Mesenchymal stem cell (in vitro differentiated cells and primary cell): ENCODE measurements around the gene TRMT10C.

Source experiments
- DNase-seq: peaks from one replicate; pipeline ENCODE4 v3.0.0-alpha.2; 2013
- H2AFZ ChIP-seq: one replicate; pipeline ENCODE4 v1.6.1; 2013; ENCODE audit warnings: low read depth, mild to moderate bottlenecking, control low read depth, inconsistent platforms, low read length, moderate library complexity
- H2AK5ac ChIP-seq: 2 replicates; pipeline ENCODE4 v1.6.1; 2013; ENCODE audit warnings: low read length, moderate library complexity, mild to moderate bottlenecking, inconsistent platforms; ENCODE audit not compliant: severe bottlenecking
- H2BK120ac ChIP-seq: one replicate; pipeline ENCODE4 v1.6.1; 2013; ENCODE audit warnings: low read depth, mild to moderate bottlenecking, inconsistent platforms, low read length, moderate library complexity
- H2BK12ac ChIP-seq, 2 experiments: one replicate each; pipeline ENCODE4 v1.6.1; 2013; ENCODE audit warnings: inconsistent platforms in 2 of 2, low read length in 2 of 2, mild to moderate bottlenecking in 2 of 2, moderate library complexity in 2 of 2, control low read depth in 1 of 2
- H2BK15ac ChIP-seq: one replicate; pipeline ENCODE4 v1.6.1; 2013; ENCODE audit warnings: mild to moderate bottlenecking, low read depth, inconsistent platforms; ENCODE audit not compliant: poor library complexity, severe bottlenecking
- H2BK5ac ChIP-seq: 2 replicates; pipeline ENCODE4 v1.6.1; 2013; ENCODE audit warnings: low read depth, mild to moderate bottlenecking, low read length, control low read depth, inconsistent platforms; ENCODE audit not compliant: poor library complexity, severe bottlenecking
- H3K14ac ChIP-seq, 2 experiments: one replicate each; pipeline ENCODE4 v1.6.1; 2013; ENCODE audit warnings: inconsistent platforms in 2 of 2, low read length in 2 of 2, control low read depth in 1 of 2, mild to moderate bottlenecking in 1 of 2, moderate library complexity in 1 of 2
- H3K18ac ChIP-seq, 2 experiments: one replicate each; pipeline ENCODE4 v1.6.1; 2013; ENCODE audit warnings: inconsistent platforms in 2 of 2, low read length in 2 of 2, control low read depth in 1 of 2, low read depth in 1 of 2, mild to moderate bottlenecking in 1 of 2
- H3K23ac ChIP-seq, 2 experiments: one replicate each; pipeline ENCODE4 v1.6.1; 2013; ENCODE audit warnings: inconsistent platforms in 2 of 2, low read length in 2 of 2, mild to moderate bottlenecking in 2 of 2, moderate library complexity in 2 of 2, control low read depth in 1 of 2
- H3K27ac ChIP-seq: 2 replicates; pipeline ENCODE4 v1.5.1; 2013; ENCODE audit warnings: mild to moderate bottlenecking, moderate library complexity, low read length, control low read depth, inconsistent platforms; ENCODE audit not compliant: poor library complexity, severe bottlenecking
- H3K27me3 ChIP-seq, 2 experiments: 2 replicates each; pipeline versions ENCODE4 v1.6.1 to v1.7.0; 2013; ENCODE audit warnings: low read length in 2 of 2, mild to moderate bottlenecking in 2 of 2, moderate library complexity in 2 of 2, control low read depth in 1 of 2, inconsistent platforms in 1 of 2; ENCODE audit not compliant: control insufficient read depth in 1 of 2, insufficient read depth in 1 of 2
- H3K36me3 ChIP-seq, 2 experiments: 2 replicates each; pipeline versions ENCODE4 v1.6.1 to v1.7.0; 2013; ENCODE audit warnings: low read length in 2 of 2, control low read depth in 1 of 2, inconsistent platforms in 1 of 2, low read depth in 1 of 2, mild to moderate bottlenecking in 1 of 2; ENCODE audit not compliant: insufficient read depth in 2 of 2, control insufficient read depth in 1 of 2
- H3K4ac ChIP-seq, 2 experiments: one replicate each; pipeline ENCODE4 v1.6.1; 2013; ENCODE audit warnings: inconsistent platforms in 2 of 2, low read length in 2 of 2, mild to moderate bottlenecking in 2 of 2, moderate library complexity in 2 of 2, control low read depth in 1 of 2, low read depth in 1 of 2
- H3K4me1 ChIP-seq: 2 replicates; pipeline ENCODE4 v1.6.1; 2013; ENCODE audit warnings: low read depth, low read length, control low read depth; ENCODE audit not compliant: control insufficient read depth, insufficient read depth
- H3K4me2 ChIP-seq: 2 replicates; pipeline ENCODE4 v1.6.1; 2013; ENCODE audit warnings: low read length, mild to moderate bottlenecking, inconsistent platforms; ENCODE audit not compliant: poor library complexity, severe bottlenecking
- H3K4me3 ChIP-seq, 2 experiments: 2 replicates each; pipeline versions ENCODE4 v1.5.1 to v1.7.0; 2013; ENCODE audit warnings: low read length in 2 of 2, mild to moderate bottlenecking in 2 of 2, control low read depth in 1 of 2, low read depth in 1 of 2; ENCODE audit not compliant: insufficient read depth in 1 of 2
- H3K79me1 ChIP-seq: replicated peaks from 2 replicates; pipeline ENCODE4 v1.6.1; 2013; ENCODE audit warnings: mild to moderate bottlenecking, control low read depth, low read length, inconsistent platforms; ENCODE audit not compliant: poor library complexity, severe bottlenecking
- H3K9ac ChIP-seq: 2 replicates; pipeline ENCODE4 v1.7.0; 2013; ENCODE audit warnings: mild to moderate bottlenecking, low read length, moderate library complexity
- H3K9me3 ChIP-seq: 2 replicates; pipeline ENCODE4 v1.7.0; 2013; ENCODE audit warnings: mild to moderate bottlenecking, low read length; ENCODE audit not compliant: control insufficient read depth
- H4K8ac ChIP-seq: one replicate; pipeline ENCODE4 v1.6.1; 2013; ENCODE audit warnings: inconsistent platforms, mild to moderate bottlenecking, low read length, moderate library complexity
- H4K91ac ChIP-seq: one replicate; pipeline ENCODE4 v1.6.1; 2013; ENCODE audit warnings: mild to moderate bottlenecking, low read length, inconsistent platforms
- WGBS: methylation state at CpG from one replicate; pipeline ENCODE4 v1.1.7; 2013; ENCODE audit warnings: mixed read lengths; 5-methylcytosine and 5-hydroxymethylcytosine counted together

Gene TRMT10C

DNA sequence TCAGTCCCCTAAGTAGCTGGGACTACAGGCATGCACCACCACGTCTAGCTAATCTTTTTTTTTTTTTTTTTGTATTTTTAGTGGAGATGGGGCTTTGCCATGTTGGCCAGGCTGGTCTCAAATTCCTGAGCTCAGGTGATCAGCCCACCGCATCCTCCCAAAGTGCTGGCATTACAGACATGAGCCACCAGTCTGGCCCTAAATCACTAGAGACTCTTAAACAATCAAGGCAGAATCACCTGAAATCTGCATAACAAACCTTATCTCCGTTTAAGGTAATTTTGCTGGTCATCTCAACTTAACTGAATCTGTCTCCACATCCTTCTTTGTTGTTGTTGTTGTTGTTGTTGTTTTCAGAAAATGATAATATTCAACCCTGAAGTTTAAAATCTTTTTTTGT lies 5.6 kb upstream of the TRMT10C start:
- H4K8ac ChIP-seq = no peak overlapping the region
- H2AFZ ChIP-seq = no peak overlapping the region
- no peak overlapping the region for H3K4me2 ChIP-seq
- H2BK12ac ChIP-seq = no peak overlapping the region
- no peak overlapping the region for H2BK120ac ChIP-seq
- H3K4ac ChIP-seq = no peak overlapping the region
- no peak overlapping the region for H4K91ac ChIP-seq
- H2AK5ac ChIP-seq = no peak overlapping the region
- no peaks in the 10 kb centered on the region for H3K79me1 ChIP-seq
- no peak overlapping the region for H2BK15ac ChIP-seq
- H3K4me1 ChIP-seq = no peaks in the 10 kb centered on the region
- H3K14ac ChIP-seq = no peak overlapping the region
- no peak overlapping the region for H3K27ac ChIP-seq
- H2BK5ac ChIP-seq = no peak overlapping the region
- H3K23ac ChIP-seq = no peak overlapping the region
- H3K18ac ChIP-seq = no peak overlapping the region
- no peaks in the 10 kb centered on the region for H3K36me3 ChIP-seq
- H3K27me3 ChIP-seq = peaks cover 9 to 20% of the 10 kb centered on the region in 2 experiments
- no peak for DNase-seq
- H3K9me3 ChIP-seq = no peaks in the 10 kb centered on the region
- no peak overlapping the region for H3K9ac ChIP-seq
- no peak overlapping the region for H3K4me3 ChIP-seq
- 85% methylated on average over 1 of the region's 3 CpGs for WGBS

DNA sequence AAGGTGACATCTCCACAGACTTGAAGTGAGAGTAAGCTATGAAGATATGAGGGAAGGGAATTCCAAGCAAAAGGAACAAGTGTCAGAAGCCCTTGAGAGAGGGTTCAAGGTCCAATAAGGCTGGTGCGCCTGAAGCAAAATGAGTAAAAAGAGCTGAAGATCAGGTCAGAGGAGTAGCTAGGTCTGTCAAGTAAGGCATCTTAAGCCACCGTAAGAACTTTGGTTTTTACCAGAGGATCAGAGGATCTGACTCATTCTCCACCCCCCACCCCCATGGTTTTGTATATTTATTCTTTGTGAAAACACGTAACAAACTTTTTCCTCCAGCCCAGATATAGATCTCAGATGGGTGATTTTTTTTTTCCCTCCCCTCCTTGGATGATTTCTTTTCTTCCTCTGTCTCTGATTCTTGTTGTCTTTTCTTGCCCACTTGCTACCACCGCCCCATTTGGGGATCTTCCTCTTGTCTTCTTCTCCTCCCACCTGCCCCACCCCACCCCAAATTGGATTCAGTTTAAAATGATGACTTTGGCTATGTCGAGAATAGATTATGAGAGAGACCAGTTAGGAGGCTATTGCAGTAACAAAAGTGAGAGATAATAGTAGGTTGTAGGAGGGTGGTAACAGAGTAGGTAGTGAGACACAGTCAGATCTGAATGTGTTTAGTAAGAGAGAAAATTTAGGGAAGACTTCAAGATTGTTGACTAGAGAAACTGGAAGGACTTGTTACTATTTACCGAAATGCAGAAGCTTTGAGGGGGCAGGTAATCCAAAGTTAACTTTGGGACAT lies 6.1 kb downstream of the TRMT10C start:
- Histone ChIP-seq H4K8ac (peak overlapping the region; percentile 7), H2BK5ac (no peak overlapping the region), H3K9ac (no peak overlapping the region), H3K14ac (no peak overlapping the region), H2BK15ac (no peak overlapping the region), H3K4me3 (no peak overlapping the region), H3K4ac (no peak overlapping the region), H3K4me1 (peaks cover 2% of the 10 kb centered on the region), H3K4me2 (no peak overlapping the region), H3K23ac (no peak overlapping the region), H2AFZ (no peak overlapping the region), H2BK12ac (peak overlapping the region in 1 of 2 experiments; percentile 42), H4K91ac (no peak overlapping the region), H2BK120ac (no peak overlapping the region), H3K27ac (no peak overlapping the region), H2AK5ac (no peak overlapping the region), H3K27me3 (no peaks in the 10 kb centered on the region), H3K9me3 (no peaks in the 10 kb centered on the region), H3K18ac (peak overlapping the region in 1 of 2 experiments; percentile 33), H3K36me3 (peaks cover 6 to 30% of the 10 kb centered on the region in 2 experiments), H3K79me1 (peaks cover 13% of the 10 kb centered on the region)
- peak; percentile 74 for DNase-seq
- 73% methylated on average over 5 of the region's 6 CpGs for WGBS

DNA sequence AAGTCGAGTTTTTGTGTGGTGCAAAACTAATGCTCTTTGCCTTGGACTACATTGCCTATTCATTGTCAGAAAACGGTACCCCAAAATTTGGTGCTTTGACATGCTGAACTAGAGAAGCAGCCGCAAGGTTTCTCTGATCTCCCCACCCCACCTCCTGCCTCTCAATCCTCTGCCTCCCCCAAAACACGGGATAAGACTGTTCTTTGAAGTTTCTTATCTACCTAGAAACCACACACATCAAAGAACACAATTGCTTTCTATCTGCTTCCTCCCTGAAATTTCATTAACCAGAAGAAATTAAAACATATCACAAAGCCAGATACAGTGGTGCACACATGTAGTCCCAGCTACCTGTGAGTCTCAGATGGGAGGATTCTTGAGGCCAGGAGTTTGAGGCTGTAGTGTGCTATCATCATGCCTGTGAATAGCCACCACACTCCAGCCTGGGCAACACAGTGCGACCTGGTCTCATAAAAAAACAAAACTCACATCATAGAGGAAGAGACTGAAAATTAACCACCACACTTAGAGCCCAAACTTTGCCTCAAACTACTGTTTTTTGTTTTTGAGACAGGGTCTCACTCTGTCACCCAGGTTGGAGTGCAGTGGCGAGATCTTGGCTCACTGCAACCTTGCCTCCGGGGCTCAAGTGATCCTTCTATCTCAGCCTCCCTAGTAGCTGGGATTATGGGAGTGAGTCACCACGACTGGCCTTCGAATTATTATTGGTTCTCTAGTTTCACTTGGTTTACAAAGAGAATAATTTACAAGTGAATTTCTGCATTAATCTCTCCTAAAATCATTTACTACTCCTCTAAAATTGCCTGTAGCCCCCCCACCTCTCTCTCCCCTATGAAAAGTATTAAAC lies 9.6 kb downstream of the TRMT10C start:
- H3K27me3 ChIP-seq = no peaks in the 10 kb centered on the region
- 77% methylated on average over 9 of the region's 9 CpGs for WGBS

More for the DNA sequence above, 9.6 kb downstream of the TRMT10C start:
- Histone ChIP-seq H3K14ac (no peak overlapping the region), H2BK120ac (no peak overlapping the region), H3K9me3 (no peaks in the 10 kb centered on the region), H4K8ac (no peak overlapping the region), H3K4me3 (no peak overlapping the region), H3K4me1 (no peaks in the 10 kb centered on the region), H3K4ac (no peak overlapping the region), H3K36me3 (peaks cover 6 to 14% of the 10 kb centered on the region in 2 experiments), H2BK15ac (no peak overlapping the region), H4K91ac (no peak overlapping the region), H3K79me1 (peaks cover 11% of the 10 kb centered on the region), H3K27ac (no peak overlapping the region), H2AFZ (no peak overlapping the region), H2BK12ac (no peak overlapping the region), H3K23ac (no peak overlapping the region), H3K4me2 (no peak overlapping the region), H2AK5ac (no peak overlapping the region), H2BK5ac (no peak overlapping the region), H3K18ac (no peak overlapping the region), H3K9ac (peak overlapping the region; percentile 11)
- DNase-seq = no peak
